ENCODE data around the gene MAP7.
"Not testable (repeated sequence)": the region's sequence is repeated elsewhere in the genome, so short reads cannot be mapped to it uniquely, and the experiment has no call there.

The MAP7 gene

GRCh38 chr6:136486357-136486756, 63.9 kb downstream of the MAP7 start:
- Histone ChIP-seq H3K9ac (ENCODE audit: low read length) (no peak overlapping the region), H3K4me3 (ENCODE audit: low read depth in 1 of 2, low read length in 2 of 2) (no peak overlapping the region), H3K36me3 (ENCODE audit: insufficient read depth, low read length) (no peaks in the 10 kb centered on the region), H3K9me3 (ENCODE audit: low read length) (no peaks in the 10 kb centered on the region), H3K27me3 (ENCODE audit: control insufficient read depth in 1 of 2, insufficient read depth in 2 of 2, low read length in 2 of 2) (no peaks in the 10 kb centered on the region), H3K4me1 (ENCODE audit: insufficient read depth, low read length) (no peaks in the 10 kb centered on the region), H3K27ac (ENCODE audit: low read depth, low read length) (no peak overlapping the region)

- Histone ChIP-seq H3K9me3 (ENCODE audit: low read length) (no peaks in the 10 kb centered on the region), H3K4me3 (ENCODE audit: low read depth in 1 of 2, low read length in 2 of 2) (no peak overlapping the region), H3K36me3 (ENCODE audit: insufficient read depth, low read length) (no peaks in the 10 kb centered on the region), H3K4me1 (ENCODE audit: insufficient read depth, low read length) (no peaks in the 10 kb centered on the region), H3K9ac (ENCODE audit: low read length) (no peak overlapping the region), H3K27ac (ENCODE audit: low read depth, low read length) (no peak overlapping the region), H3K27me3 (ENCODE audit: control insufficient read depth in 1 of 2, insufficient read depth in 2 of 2, low read length in 2 of 2) (no peaks in the 10 kb centered on the region)
These were observed 66.3 kb downstream of the MAP7 start for GRCh38 chr6:136483906-136484305.

GRCh38 chr6:136483005-136483404, 67.2 kb downstream of the MAP7 start:
- H3K9me3 ChIP-seq (ENCODE audit: low read length); H3K9ac ChIP-seq (ENCODE audit: low read length); H3K27me3 ChIP-seq (ENCODE audit: control insufficient read depth in 1 of 2, insufficient read depth in 2 of 2, low read length in 2 of 2); H3K27ac ChIP-seq (ENCODE audit: low read depth, low read length); H3K36me3 ChIP-seq (ENCODE audit: insufficient read depth, low read length); H3K4me3 ChIP-seq (ENCODE audit: low read depth in 1 of 2, low read length in 2 of 2); H3K4me1 ChIP-seq (ENCODE audit: insufficient read depth, low read length): not testable (repeated sequence)

GRCh38 chr6:136477548-136477947, 72.7 kb downstream of the MAP7 start:
- Histone ChIP-seq H3K36me3 (ENCODE audit: insufficient read depth, low read length) (no peaks in the 10 kb centered on the region), H3K27ac (ENCODE audit: low read depth, low read length) (no peak overlapping the region), H3K27me3 (ENCODE audit: control insufficient read depth in 1 of 2, insufficient read depth in 2 of 2, low read length in 2 of 2) (no peaks in the 10 kb centered on the region), H3K9ac (ENCODE audit: low read length) (no peak overlapping the region), H3K9me3 (ENCODE audit: low read length) (no peaks in the 10 kb centered on the region), H3K4me1 (ENCODE audit: insufficient read depth, low read length) (no peaks in the 10 kb centered on the region), H3K4me3 (ENCODE audit: low read depth in 1 of 2, low read length in 2 of 2) (no peak overlapping the region)

- Histone ChIP-seq H3K27ac (ENCODE audit: low read depth, low read length) (no peak overlapping the region), H3K9me3 (ENCODE audit: low read length) (no peaks in the 10 kb centered on the region), H3K9ac (ENCODE audit: low read length) (no peak overlapping the region), H3K36me3 (ENCODE audit: insufficient read depth, low read length) (no peaks in the 10 kb centered on the region), H3K4me1 (ENCODE audit: insufficient read depth, low read length) (no peaks in the 10 kb centered on the region), H3K27me3 (ENCODE audit: control insufficient read depth in 1 of 2, insufficient read depth in 2 of 2, low read length in 2 of 2) (no peaks in the 10 kb centered on the region), H3K4me3 (ENCODE audit: low read depth in 1 of 2, low read length in 2 of 2) (no peak overlapping the region)
These were observed 74.5 kb downstream of the MAP7 start for GRCh38 chr6:136475686-136476085.

GRCh38 chr6:136474241-136474640, 76.0 kb downstream of the MAP7 start:
- Histone ChIP-seq H3K4me1 (ENCODE audit: insufficient read depth, low read length) (no peaks in the 10 kb centered on the region), H3K36me3 (ENCODE audit: insufficient read depth, low read length) (no peaks in the 10 kb centered on the region), H3K27ac (ENCODE audit: low read depth, low read length) (no peak overlapping the region), H3K4me3 (ENCODE audit: low read depth in 1 of 2, low read length in 2 of 2) (no peak overlapping the region), H3K9ac (ENCODE audit: low read length) (no peak overlapping the region), H3K9me3 (ENCODE audit: low read length) (no peaks in the 10 kb centered on the region), H3K27me3 (ENCODE audit: control insufficient read depth in 1 of 2, insufficient read depth in 2 of 2, low read length in 2 of 2) (no peaks in the 10 kb centered on the region)

- no peak overlapping the region for H3K27ac ChIP-seq (ENCODE audit: low read depth, low read length)
- H3K4me1 ChIP-seq (ENCODE audit: insufficient read depth, low read length): no peaks in the 10 kb centered on the region
- no peaks in the 10 kb centered on the region for H3K36me3 ChIP-seq (ENCODE audit: insufficient read depth, low read length)
- no peak overlapping the region for H3K4me3 ChIP-seq (ENCODE audit: low read depth in 1 of 2, low read length in 2 of 2)
- no peak overlapping the region for H3K9ac ChIP-seq (ENCODE audit: low read length)
- H3K27me3 ChIP-seq (ENCODE audit: control insufficient read depth in 1 of 2, insufficient read depth in 2 of 2, low read length in 2 of 2): no peaks in the 10 kb centered on the region
- H3K9me3 ChIP-seq (ENCODE audit: low read length): no peaks in the 10 kb centered on the region
These were observed 78.3 kb downstream of the MAP7 start for GRCh38 chr6:136471922-136472321.

GRCh38 chr6:136471372-136471771, 78.8 kb downstream of the MAP7 start:
- no peak overlapping the region for H3K4me3 ChIP-seq (ENCODE audit: low read depth in 1 of 2, low read length in 2 of 2)
- H3K27me3 ChIP-seq (ENCODE audit: control insufficient read depth in 1 of 2, insufficient read depth in 2 of 2, low read length in 2 of 2): no peaks in the 10 kb centered on the region
- no peak overlapping the region for H3K27ac ChIP-seq (ENCODE audit: low read depth, low read length)
- H3K4me1 ChIP-seq (ENCODE audit: insufficient read depth, low read length): no peaks in the 10 kb centered on the region
- H3K9ac ChIP-seq (ENCODE audit: low read length): no peak overlapping the region
- H3K9me3 ChIP-seq (ENCODE audit: low read length): no peaks in the 10 kb centered on the region
- no peaks in the 10 kb centered on the region for H3K36me3 ChIP-seq (ENCODE audit: insufficient read depth, low read length)

- Histone ChIP-seq H3K27me3 (ENCODE audit: control insufficient read depth in 1 of 2, insufficient read depth in 2 of 2, low read length in 2 of 2) (no peaks in the 10 kb centered on the region), H3K4me1 (ENCODE audit: insufficient read depth, low read length) (no peaks in the 10 kb centered on the region), H3K4me3 (ENCODE audit: low read depth in 1 of 2, low read length in 2 of 2) (no peak overlapping the region), H3K9me3 (ENCODE audit: low read length) (no peaks in the 10 kb centered on the region), H3K27ac (ENCODE audit: low read depth, low read length) (no peak overlapping the region), H3K36me3 (ENCODE audit: insufficient read depth, low read length) (no peaks in the 10 kb centered on the region), H3K9ac (ENCODE audit: low read length) (no peak overlapping the region)
These were observed 80.2 kb downstream of the MAP7 start for GRCh38 chr6:136470044-136470443.

GRCh38 chr6:136469154-136469553, 81.1 kb downstream of the MAP7 start:
- no peaks in the 10 kb centered on the region for H3K36me3 ChIP-seq (ENCODE audit: insufficient read depth, low read length)
- no peak overlapping the region for H3K9ac ChIP-seq (ENCODE audit: low read length)
- H3K27ac ChIP-seq (ENCODE audit: low read depth, low read length): no peak overlapping the region
- no peak overlapping the region for H3K4me3 ChIP-seq (ENCODE audit: low read depth in 1 of 2, low read length in 2 of 2)
- no peaks in the 10 kb centered on the region for H3K27me3 ChIP-seq (ENCODE audit: control insufficient read depth in 1 of 2, insufficient read depth in 2 of 2, low read length in 2 of 2)
- no peaks in the 10 kb centered on the region for H3K4me1 ChIP-seq (ENCODE audit: insufficient read depth, low read length)
- H3K9me3 ChIP-seq (ENCODE audit: low read length): no peaks in the 10 kb centered on the region

GRCh38 chr6:136468711-136469110, 81.5 kb downstream of the MAP7 start:
- H3K9me3 ChIP-seq (ENCODE audit: low read length): no peaks in the 10 kb centered on the region
- no peak overlapping the region for H3K9ac ChIP-seq (ENCODE audit: low read length)
- H3K4me1 ChIP-seq (ENCODE audit: insufficient read depth, low read length): no peaks in the 10 kb centered on the region
- no peaks in the 10 kb centered on the region for H3K27me3 ChIP-seq (ENCODE audit: control insufficient read depth in 1 of 2, insufficient read depth in 2 of 2, low read length in 2 of 2)
- no peak overlapping the region for H3K27ac ChIP-seq (ENCODE audit: low read depth, low read length)
- no peak overlapping the region for H3K4me3 ChIP-seq (ENCODE audit: low read depth in 1 of 2, low read length in 2 of 2)
- no peaks in the 10 kb centered on the region for H3K36me3 ChIP-seq (ENCODE audit: insufficient read depth, low read length)

- H3K36me3 ChIP-seq (ENCODE audit: insufficient read depth, low read length): no peaks in the 10 kb centered on the region
- H3K9ac ChIP-seq (ENCODE audit: low read length): no peak overlapping the region
- no peaks in the 10 kb centered on the region for H3K27me3 ChIP-seq (ENCODE audit: control insufficient read depth in 1 of 2, insufficient read depth in 2 of 2, low read length in 2 of 2)
- no peak overlapping the region for H3K4me3 ChIP-seq (ENCODE audit: low read depth in 1 of 2, low read length in 2 of 2)
- no peaks in the 10 kb centered on the region for H3K4me1 ChIP-seq (ENCODE audit: insufficient read depth, low read length)
- no peak overlapping the region for H3K27ac ChIP-seq (ENCODE audit: low read depth, low read length)
- no peaks in the 10 kb centered on the region for H3K9me3 ChIP-seq (ENCODE audit: low read length)
These were observed 83.0 kb downstream of the MAP7 start for GRCh38 chr6:136467186-136467585.
